Mesenchymal stem cell (in vitro differentiated cells and primary cell): ENCODE measurements around the gene CRKL.
"Not testable (repeated sequence)": the region's sequence is repeated elsewhere in the genome, so short reads cannot be mapped to it uniquely, and the experiment has no call there.

Experiments
- DNase-seq: peaks from one replicate; pipeline ENCODE4 v3.0.0-alpha.2; 2013
- H2AFZ ChIP-seq: one replicate; pipeline ENCODE4 v1.6.1; 2013; ENCODE audit warnings: low read depth, mild to moderate bottlenecking, control low read depth, inconsistent platforms, low read length, moderate library complexity
- H2AK5ac ChIP-seq: 2 replicates; pipeline ENCODE4 v1.6.1; 2013; ENCODE audit warnings: low read length, moderate library complexity, mild to moderate bottlenecking, inconsistent platforms; ENCODE audit not compliant: severe bottlenecking
- H2BK120ac ChIP-seq: one replicate; pipeline ENCODE4 v1.6.1; 2013; ENCODE audit warnings: low read depth, mild to moderate bottlenecking, inconsistent platforms, low read length, moderate library complexity
- H2BK12ac ChIP-seq, 2 experiments: one replicate each; pipeline ENCODE4 v1.6.1; 2013; ENCODE audit warnings: inconsistent platforms in 2 of 2, low read length in 2 of 2, mild to moderate bottlenecking in 2 of 2, moderate library complexity in 2 of 2, control low read depth in 1 of 2
- H2BK15ac ChIP-seq: one replicate; pipeline ENCODE4 v1.6.1; 2013; ENCODE audit warnings: mild to moderate bottlenecking, low read depth, inconsistent platforms; ENCODE audit not compliant: poor library complexity, severe bottlenecking
- H2BK5ac ChIP-seq: 2 replicates; pipeline ENCODE4 v1.6.1; 2013; ENCODE audit warnings: low read depth, mild to moderate bottlenecking, low read length, control low read depth, inconsistent platforms; ENCODE audit not compliant: poor library complexity, severe bottlenecking
- H3K14ac ChIP-seq, 2 experiments: one replicate each; pipeline ENCODE4 v1.6.1; 2013; ENCODE audit warnings: inconsistent platforms in 2 of 2, low read length in 2 of 2, control low read depth in 1 of 2, mild to moderate bottlenecking in 1 of 2, moderate library complexity in 1 of 2
- H3K18ac ChIP-seq, 2 experiments: one replicate each; pipeline ENCODE4 v1.6.1; 2013; ENCODE audit warnings: inconsistent platforms in 2 of 2, low read length in 2 of 2, control low read depth in 1 of 2, low read depth in 1 of 2, mild to moderate bottlenecking in 1 of 2
- H3K23ac ChIP-seq, 2 experiments: one replicate each; pipeline ENCODE4 v1.6.1; 2013; ENCODE audit warnings: inconsistent platforms in 2 of 2, low read length in 2 of 2, mild to moderate bottlenecking in 2 of 2, moderate library complexity in 2 of 2, control low read depth in 1 of 2
- H3K27ac ChIP-seq: 2 replicates; pipeline ENCODE4 v1.5.1; 2013; ENCODE audit warnings: mild to moderate bottlenecking, moderate library complexity, low read length, control low read depth, inconsistent platforms; ENCODE audit not compliant: poor library complexity, severe bottlenecking
- H3K27me3 ChIP-seq, 2 experiments: 2 replicates each; pipeline versions ENCODE4 v1.6.1 to v1.7.0; 2013; ENCODE audit warnings: low read length in 2 of 2, mild to moderate bottlenecking in 2 of 2, moderate library complexity in 2 of 2, control low read depth in 1 of 2, inconsistent platforms in 1 of 2; ENCODE audit not compliant: control insufficient read depth in 1 of 2, insufficient read depth in 1 of 2
- H3K36me3 ChIP-seq, 2 experiments: 2 replicates each; pipeline versions ENCODE4 v1.6.1 to v1.7.0; 2013; ENCODE audit warnings: low read length in 2 of 2, control low read depth in 1 of 2, inconsistent platforms in 1 of 2, low read depth in 1 of 2, mild to moderate bottlenecking in 1 of 2; ENCODE audit not compliant: insufficient read depth in 2 of 2, control insufficient read depth in 1 of 2
- H3K4ac ChIP-seq, 2 experiments: one replicate each; pipeline ENCODE4 v1.6.1; 2013; ENCODE audit warnings: inconsistent platforms in 2 of 2, low read length in 2 of 2, mild to moderate bottlenecking in 2 of 2, moderate library complexity in 2 of 2, control low read depth in 1 of 2, low read depth in 1 of 2
- H3K4me1 ChIP-seq: 2 replicates; pipeline ENCODE4 v1.6.1; 2013; ENCODE audit warnings: low read depth, low read length, control low read depth; ENCODE audit not compliant: control insufficient read depth, insufficient read depth
- H3K4me2 ChIP-seq: 2 replicates; pipeline ENCODE4 v1.6.1; 2013; ENCODE audit warnings: low read length, mild to moderate bottlenecking, inconsistent platforms; ENCODE audit not compliant: poor library complexity, severe bottlenecking
- H3K4me3 ChIP-seq, 2 experiments: 2 replicates each; pipeline versions ENCODE4 v1.5.1 to v1.7.0; 2013; ENCODE audit warnings: low read length in 2 of 2, mild to moderate bottlenecking in 2 of 2, control low read depth in 1 of 2, low read depth in 1 of 2; ENCODE audit not compliant: insufficient read depth in 1 of 2
- H3K79me1 ChIP-seq: replicated peaks from 2 replicates; pipeline ENCODE4 v1.6.1; 2013; ENCODE audit warnings: mild to moderate bottlenecking, control low read depth, low read length, inconsistent platforms; ENCODE audit not compliant: poor library complexity, severe bottlenecking
- H3K9ac ChIP-seq: 2 replicates; pipeline ENCODE4 v1.7.0; 2013; ENCODE audit warnings: mild to moderate bottlenecking, low read length, moderate library complexity
- H3K9me3 ChIP-seq: 2 replicates; pipeline ENCODE4 v1.7.0; 2013; ENCODE audit warnings: mild to moderate bottlenecking, low read length; ENCODE audit not compliant: control insufficient read depth
- H4K8ac ChIP-seq: one replicate; pipeline ENCODE4 v1.6.1; 2013; ENCODE audit warnings: inconsistent platforms, mild to moderate bottlenecking, low read length, moderate library complexity
- H4K91ac ChIP-seq: one replicate; pipeline ENCODE4 v1.6.1; 2013; ENCODE audit warnings: mild to moderate bottlenecking, low read length, inconsistent platforms
- WGBS: methylation state at CpG from one replicate; pipeline ENCODE4 v1.1.7; 2013; ENCODE audit warnings: mixed read lengths; 5-methylcytosine and 5-hydroxymethylcytosine counted together

Gene CRKL

GRCh38 chr22:20930435-20930834 lies 13.2 kb downstream of the CRKL start:
- H3K9me3 ChIP-seq, H3K27me3 ChIP-seq: not testable (repeated sequence)

GRCh38 chr22:20931126-20931654 lies 14.0 kb downstream of the CRKL start:
- H2BK5ac ChIP-seq: no peak overlapping the region
- no peaks in the 10 kb centered on the region for H3K79me1 ChIP-seq
- peaks cover 10 to 28% of the 10 kb centered on the region in 2 experiments for H3K36me3 ChIP-seq
- no peaks in the 10 kb centered on the region for H3K27me3 ChIP-seq
- no peak overlapping the region for H3K4me3 ChIP-seq
- no peak overlapping the region for H2BK120ac ChIP-seq
- no peak overlapping the region for H3K18ac ChIP-seq
- no peak overlapping the region for H3K14ac ChIP-seq
- no peak overlapping the region for H3K9ac ChIP-seq
- no peak overlapping the region for H2BK12ac ChIP-seq
- no peak overlapping the region for H2AFZ ChIP-seq
- H3K4me1 ChIP-seq: peaks cover 2% of the 10 kb centered on the region
- no peak overlapping the region for H4K91ac ChIP-seq
- no peak overlapping the region for H4K8ac ChIP-seq
- no peak for DNase-seq
- H3K23ac ChIP-seq: no peak overlapping the region
- H3K4ac ChIP-seq: no peak overlapping the region
- H2AK5ac ChIP-seq: no peak overlapping the region
- no peaks in the 10 kb centered on the region for H3K9me3 ChIP-seq
- no peak overlapping the region for H2BK15ac ChIP-seq
- WGBS: 100% methylated on average over 2 of the region's 4 CpGs
- no peak overlapping the region for H3K4me2 ChIP-seq
- no peak overlapping the region for H3K27ac ChIP-seq

More at GRCh38 chr22:20930435-20930834, 13.2 kb downstream of the CRKL start:
- H3K27ac ChIP-seq, H2BK15ac ChIP-seq, H2AK5ac ChIP-seq, DNase-seq, H3K18ac ChIP-seq, H3K4me2 ChIP-seq, H3K4me3 ChIP-seq, H2BK120ac ChIP-seq, H2AFZ ChIP-seq, H3K4me1 ChIP-seq, H3K23ac ChIP-seq, H2BK12ac ChIP-seq, H3K79me1 ChIP-seq, H2BK5ac ChIP-seq, H4K8ac ChIP-seq, H3K9ac ChIP-seq, H4K91ac ChIP-seq, H3K4ac ChIP-seq, H3K14ac ChIP-seq: not testable (repeated sequence)
- 97% methylated on average over 11 of the region's 12 CpGs for WGBS
- H3K36me3 ChIP-seq: peaks cover 5 to 24% of the 10 kb centered on the region in 2 experiments

GRCh38 chr22:20933910-20934309 lies 16.7 kb downstream of the CRKL start:
- Histone ChIP-seq H4K91ac (no peak overlapping the region), H4K8ac (no peak overlapping the region), H3K27ac (no peak overlapping the region), H3K36me3 (peaks cover 17 to 39% of the 10 kb centered on the region in 2 experiments), H3K18ac (no peak overlapping the region), H2BK12ac (no peak overlapping the region), H2AK5ac (no peak overlapping the region), H3K9me3 (no peaks in the 10 kb centered on the region), H3K4me2 (no peak overlapping the region), H2BK5ac (no peak overlapping the region), H3K27me3 (no peaks in the 10 kb centered on the region), H2BK120ac (no peak overlapping the region), H3K14ac (no peak overlapping the region), H2AFZ (no peak overlapping the region), H3K9ac (no peak overlapping the region), H2BK15ac (no peak overlapping the region), H3K4ac (no peak overlapping the region), H3K4me3 (no peak overlapping the region), H3K4me1 (peaks cover 10% of the 10 kb centered on the region), H3K79me1 (no peaks in the 10 kb centered on the region), H3K23ac (no peak overlapping the region)
- DNase-seq: no peak
- WGBS: 97% methylated on average over 7 of the region's 7 CpGs

GRCh38 chr22:20935049-20935448 lies 17.8 kb downstream of the CRKL start:
- not testable (repeated sequence) for H2BK12ac ChIP-seq, H2BK5ac ChIP-seq, H2AK5ac ChIP-seq, H3K79me1 ChIP-seq, H4K91ac ChIP-seq, H2BK120ac ChIP-seq, H3K18ac ChIP-seq, H3K9ac ChIP-seq, H4K8ac ChIP-seq, H2AFZ ChIP-seq, H3K9me3 ChIP-seq, H3K4me3 ChIP-seq, H3K27me3 ChIP-seq, H2BK15ac ChIP-seq, H3K14ac ChIP-seq, H3K23ac ChIP-seq, DNase-seq, H3K4ac ChIP-seq, H3K27ac ChIP-seq, H3K4me2 ChIP-seq
- WGBS: 99% methylated on average over 7 of the region's 9 CpGs
- H3K4me1 ChIP-seq: peaks cover 10% of the 10 kb centered on the region
- peaks cover 17 to 39% of the 10 kb centered on the region in 2 experiments for H3K36me3 ChIP-seq
